Measurements from ENCODE around the gene GMDS. TPM values are rescaled to one million over a fixed set of nuclear protein-coding genes. Genes with fewer than 3 reads are reported as not detected.

Gene GMDS
- total RNA-seq, 1 donor, result 23.2 TPM

GRCh38 chr6:2078888-2079287, 166.5 kb downstream of the GMDS start:
- TF ChIP-seq, protein P1, sequence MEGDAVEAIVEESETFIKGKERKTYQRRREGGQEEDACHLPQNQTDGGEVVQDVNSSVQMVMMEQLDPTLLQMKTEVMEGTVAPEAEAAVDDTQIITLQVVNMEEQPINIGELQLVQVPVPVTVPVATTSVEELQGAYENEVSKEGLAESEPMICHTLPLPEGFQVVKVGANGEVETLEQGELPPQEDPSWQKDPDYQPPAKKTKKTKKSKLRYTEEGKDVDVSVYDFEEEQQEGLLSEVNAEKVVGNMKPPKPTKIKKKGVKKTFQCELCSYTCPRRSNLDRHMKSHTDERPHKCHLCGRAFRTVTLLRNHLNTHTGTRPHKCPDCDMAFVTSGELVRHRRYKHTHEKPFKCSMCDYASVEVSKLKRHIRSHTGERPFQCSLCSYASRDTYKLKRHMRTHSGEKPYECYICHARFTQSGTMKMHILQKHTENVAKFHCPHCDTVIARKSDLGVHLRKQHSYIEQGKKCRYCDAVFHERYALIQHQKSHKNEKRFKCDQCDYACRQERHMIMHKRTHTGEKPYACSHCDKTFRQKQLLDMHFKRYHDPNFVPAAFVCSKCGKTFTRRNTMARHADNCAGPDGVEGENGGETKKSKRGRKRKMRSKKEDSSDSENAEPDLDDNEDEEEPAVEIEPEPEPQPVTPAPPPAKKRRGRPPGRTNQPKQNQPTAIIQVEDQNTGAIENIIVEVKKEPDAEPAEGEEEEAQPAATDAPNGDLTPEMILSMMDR (IDR thresholded peaks at IDR 0.05; ENCODE audit: extremely low read depth, low read depth, low read length), result no peak
- H3K9me3 ChIP-seq (ENCODE audit: low read depth, low read length), result no peaks in the 10 kb centered on the region

DNA sequence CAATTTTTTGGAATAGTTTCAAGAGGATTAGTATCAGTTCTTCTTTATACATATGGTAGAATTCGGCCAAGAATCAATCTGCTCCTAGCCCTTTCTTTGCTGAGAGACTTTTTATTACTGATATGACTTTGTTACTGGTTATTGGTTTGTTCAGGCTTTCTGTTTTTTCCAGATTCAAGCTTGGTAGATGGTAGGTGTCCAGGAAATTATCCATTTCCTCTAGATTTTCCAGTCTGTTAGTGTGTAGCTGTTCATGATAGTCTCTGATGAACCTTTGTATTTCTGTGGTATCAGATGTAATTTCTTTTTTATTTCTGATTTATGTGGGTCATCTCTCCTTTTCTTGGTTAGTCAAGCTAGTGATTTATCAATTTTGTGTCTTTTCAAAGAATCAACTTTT, 167.6 kb downstream of the GMDS start:
- TF ChIP-seq, protein P1 (IDR thresholded peaks at IDR 0.05; ENCODE audit: extremely low read depth, low read depth, low read length), result no peak
- Histone ChIP-seq H3K9me3 (ENCODE audit: low read depth, low read length) (no peaks in the 10 kb centered on the region), H2AFZ (ENCODE audit: low read length) (no peak overlapping the region), H3K4me3 (ENCODE audit: insufficient read depth, low read length) (no peak overlapping the region), H3K79me2 (ENCODE audit: insufficient read depth, low read length) (no peaks in the 10 kb centered on the region), H3K36me3 (ENCODE audit: insufficient read depth, low read length) (no peaks in the 10 kb centered on the region), H4K20me1 (ENCODE audit: insufficient read depth, low read length) (no peaks in the 10 kb centered on the region), H3K27me3 (ENCODE audit: insufficient read depth, low read length) (no peaks in the 10 kb centered on the region), H3K4me2 (ENCODE audit: insufficient read depth, low read length) (no peak overlapping the region), H3K27ac (ENCODE audit: low read depth, low read length) (no peak overlapping the region), H3K4me1 (ENCODE audit: insufficient read depth, low read length) (peaks cover 5% of the 10 kb centered on the region)
- DNase-seq (ENCODE audit: insufficient read length, low spot score, missing footprints), result no peak

More at GRCh38 chr6:2078888-2079287, 166.5 kb downstream of the GMDS start:
- no peak overlapping the region for H3K4me3 ChIP-seq (ENCODE audit: insufficient read depth, low read length)
- peaks cover 5% of the 10 kb centered on the region for H3K4me1 ChIP-seq (ENCODE audit: insufficient read depth, low read length)
- no peaks in the 10 kb centered on the region for H3K36me3 ChIP-seq (ENCODE audit: insufficient read depth, low read length)
- H3K27ac ChIP-seq (ENCODE audit: low read depth, low read length), result no peak overlapping the region
- no peaks in the 10 kb centered on the region for H3K27me3 ChIP-seq (ENCODE audit: insufficient read depth, low read length)
- no peak for DNase-seq (ENCODE audit: insufficient read length, low spot score, missing footprints)
- H4K20me1 ChIP-seq (ENCODE audit: insufficient read depth, low read length), result no peaks in the 10 kb centered on the region
- H3K79me2 ChIP-seq (ENCODE audit: insufficient read depth, low read length), result no peaks in the 10 kb centered on the region
- H3K4me2 ChIP-seq (ENCODE audit: insufficient read depth, low read length), result no peak overlapping the region
- H2AFZ ChIP-seq (ENCODE audit: low read length), result no peak overlapping the region

GRCh38 chr6:2073476-2073875, 171.9 kb downstream of the GMDS start:
- Histone ChIP-seq H3K36me3 (ENCODE audit: insufficient read depth, low read length) (no peaks in the 10 kb centered on the region), H3K27me3 (ENCODE audit: insufficient read depth, low read length) (no peaks in the 10 kb centered on the region), H4K20me1 (ENCODE audit: insufficient read depth, low read length) (no peaks in the 10 kb centered on the region), H3K9me3 (ENCODE audit: low read depth, low read length) (no peaks in the 10 kb centered on the region), H3K79me2 (ENCODE audit: insufficient read depth, low read length) (no peaks in the 10 kb centered on the region), H3K4me1 (ENCODE audit: insufficient read depth, low read length) (no peaks in the 10 kb centered on the region), H3K27ac (ENCODE audit: low read depth, low read length) (no peak overlapping the region), H3K4me3 (ENCODE audit: insufficient read depth, low read length) (no peak overlapping the region), H3K4me2 (ENCODE audit: insufficient read depth, low read length) (no peak overlapping the region), H2AFZ (ENCODE audit: low read length) (no peak overlapping the region)
- no peak for DNase-seq (ENCODE audit: insufficient read length, low spot score, missing footprints)
- TF ChIP-seq, protein P1 (IDR thresholded peaks at IDR 0.05; ENCODE audit: extremely low read depth, low read depth, low read length), result no peak

DNA sequence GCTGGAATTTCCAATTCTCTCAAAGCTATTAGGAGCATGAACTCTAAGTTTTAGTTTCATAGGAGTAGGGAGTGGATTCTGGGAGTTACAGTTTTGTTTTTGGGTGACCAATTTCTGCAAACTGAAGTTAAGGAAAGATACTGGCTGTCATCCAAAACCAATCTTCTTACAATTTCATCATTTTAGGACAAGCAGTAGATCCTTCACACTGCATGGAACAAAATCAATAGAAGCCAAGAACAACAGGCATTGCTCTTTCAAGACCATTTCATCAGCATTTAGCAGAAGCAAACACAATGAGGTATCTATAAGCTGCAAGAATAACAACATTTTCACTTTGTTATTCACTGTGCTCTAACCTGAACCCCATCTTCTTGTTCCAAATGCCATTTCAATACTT, 173.0 kb downstream of the GMDS start:
- no peaks in the 10 kb centered on the region for H3K36me3 ChIP-seq (ENCODE audit: insufficient read depth, low read length)
- H3K4me2 ChIP-seq (ENCODE audit: insufficient read depth, low read length), result no peak overlapping the region
- no peaks in the 10 kb centered on the region for H3K27me3 ChIP-seq (ENCODE audit: insufficient read depth, low read length)
- H3K27ac ChIP-seq (ENCODE audit: low read depth, low read length), result no peak overlapping the region
- H2AFZ ChIP-seq (ENCODE audit: low read length), result no peak overlapping the region
- no peak overlapping the region for H3K4me3 ChIP-seq (ENCODE audit: insufficient read depth, low read length)
- H3K79me2 ChIP-seq (ENCODE audit: insufficient read depth, low read length), result no peaks in the 10 kb centered on the region
- no peaks in the 10 kb centered on the region for H3K9me3 ChIP-seq (ENCODE audit: low read depth, low read length)
- no peak for DNase-seq (ENCODE audit: insufficient read length, low spot score, missing footprints)
- no peaks in the 10 kb centered on the region for H3K4me1 ChIP-seq (ENCODE audit: insufficient read depth, low read length)
- no peaks in the 10 kb centered on the region for H4K20me1 ChIP-seq (ENCODE audit: insufficient read depth, low read length)
- TF ChIP-seq, protein P1 (IDR thresholded peaks at IDR 0.05; ENCODE audit: extremely low read depth, low read depth, low read length), result no peak
